Activated CD8-positive, alpha-beta memory T cell treated with anti-CD3 and anti-CD28 coated beads for 36 hours (primary cell): ENCODE data around the gene SAE1. TPM values are rescaled to one million over a fixed set of nuclear protein-coding genes. Genes with fewer than 3 reads are reported as not detected.

Experiments used
- CTCF ChIA-PET: fragments of 350-600 bp; sonication (Branson Sonifier 250); formaldehyde crosslinking; loops from one replicate; lab custom pipeline; 2021; ENCODE audit warnings: antibody characterized with exemption; lab: Charles Lee
- POLR2A ChIA-PET: fragments of 350-600 bp; sonication (Branson Sonifier 250); formaldehyde crosslinking; loops from one replicate; lab custom pipeline; 2021; ENCODE audit warnings: antibody characterized with exemption; lab: Charles Lee
- total RNA-seq, 2 experiments: library from RNA; stranded (reverse); gene quantifications; one replicate each; pipeline ENCODE4 v1.2.3, GENCODE V29; 2021

The SAE1 gene
- total RNA-seq, 2 experiments from 2014 or later, result 152 to 158 TPM

DNA sequence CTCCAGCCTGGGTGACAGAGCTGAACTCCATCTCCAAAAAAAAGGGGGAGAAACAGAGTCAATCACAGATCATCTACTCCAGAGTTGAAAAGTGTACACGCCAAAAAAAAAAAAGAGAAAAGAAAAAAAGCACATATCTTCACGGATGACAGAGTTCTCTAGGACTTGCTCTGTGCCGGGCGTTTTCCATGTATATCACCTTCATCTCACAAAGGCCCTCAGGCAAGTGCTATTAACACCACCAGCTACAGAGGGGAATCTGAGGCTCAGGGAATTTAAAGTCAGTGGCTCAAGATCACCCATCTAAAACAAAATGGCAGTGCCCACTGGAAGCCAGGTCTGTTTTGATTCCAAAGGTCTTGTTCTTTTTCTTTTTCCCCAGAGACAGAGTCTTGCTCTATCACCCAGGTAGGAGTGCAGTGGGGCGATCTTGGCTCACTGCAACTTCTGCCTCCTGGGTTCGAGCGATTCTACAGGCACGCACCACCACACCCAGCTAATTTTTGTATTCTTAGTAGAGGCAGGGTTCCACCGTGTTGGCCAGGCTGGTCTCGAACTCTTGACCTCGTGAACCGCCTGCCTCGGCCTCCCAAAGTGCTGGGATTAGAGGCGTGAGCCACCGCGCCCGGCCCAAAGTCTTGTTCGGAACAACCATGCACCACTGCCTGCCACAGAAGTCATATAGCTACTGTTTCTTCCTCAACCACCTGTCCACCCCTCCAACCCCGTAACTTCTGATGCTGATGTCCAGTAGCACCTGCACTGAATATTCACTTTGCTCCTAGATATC lies 42.2 kb downstream of the SAE1 start:
- CTCF ChIA-PET, result interaction anchor here (0.7 to 1.2 kb wide), 4 partner anchors 10 to 160 kb away, joined by 3 read pairs; no protein-coding TSS in a partner anchor
- POLR2A ChIA-PET, result no interaction called here

DNA sequence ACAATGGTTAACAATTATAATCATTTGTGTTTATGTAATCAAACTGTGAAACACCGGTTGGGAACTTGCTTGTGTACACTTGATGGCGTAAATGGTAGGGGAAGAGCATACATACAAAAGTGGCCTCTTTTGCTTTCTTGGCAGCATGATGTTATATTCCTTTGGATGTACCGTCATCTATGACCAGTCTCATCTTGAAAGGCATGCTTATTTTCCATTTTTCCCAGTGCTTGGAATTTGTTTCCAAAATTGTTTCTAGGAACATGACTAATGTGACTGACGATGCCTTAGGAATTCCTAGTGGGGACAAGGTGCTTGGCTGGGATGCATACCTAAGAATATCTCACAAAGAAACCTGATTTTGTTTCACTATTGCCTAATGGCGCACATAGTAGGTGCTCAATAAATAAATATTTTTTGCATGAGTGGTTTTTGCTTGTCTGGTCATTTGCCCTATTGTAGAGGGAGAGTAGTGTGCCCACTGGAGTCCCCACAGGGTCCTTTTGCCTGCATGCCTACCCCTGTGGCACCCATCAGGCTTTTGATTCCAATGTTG lies 45.5 kb downstream of the SAE1 start:
- ChIA-PET POLR2A (interaction anchor here (1.4 to 1.5 kb wide), 2 partner anchors 11 to 18 kb away, joined by 5 to 13 read pairs; no protein-coding TSS in a partner anchor), CTCF (interaction anchor here (2.2 to 2.6 kb wide), 2 partner anchors 11 to 45 kb away, joined by 9 to 19 read pairs; partner anchors contain the start of gene SAE1)

DNA sequence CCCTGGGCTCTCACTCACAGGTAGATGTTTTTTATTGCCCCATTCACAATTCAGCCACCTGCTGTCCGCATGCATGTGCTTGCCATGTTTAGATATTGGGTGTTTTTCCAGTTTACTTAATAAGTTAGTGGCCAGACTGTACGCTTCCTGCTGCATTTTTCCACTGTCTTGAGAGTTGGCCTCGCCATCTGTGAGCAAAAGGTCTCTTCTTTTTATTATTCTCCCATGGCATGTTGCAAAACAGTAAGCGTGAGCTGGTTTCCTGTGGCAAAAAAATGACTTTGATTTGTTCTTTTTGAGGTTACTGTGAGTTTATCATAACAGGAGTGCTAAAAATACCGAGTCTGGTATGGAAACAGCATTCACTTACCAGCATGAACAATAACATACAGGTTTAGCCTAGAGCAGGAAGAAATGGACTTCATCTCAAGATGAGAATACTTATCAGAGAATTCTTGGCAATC lies 46.0 kb downstream of the SAE1 start:
- CTCF ChIA-PET, result interaction anchor here (0.7 to 3.0 kb wide), 7 partner anchors 11 to 80 kb away, joined by 4 to 21 read pairs (median 6); partner anchors contain the start of gene SAE1

DNA sequence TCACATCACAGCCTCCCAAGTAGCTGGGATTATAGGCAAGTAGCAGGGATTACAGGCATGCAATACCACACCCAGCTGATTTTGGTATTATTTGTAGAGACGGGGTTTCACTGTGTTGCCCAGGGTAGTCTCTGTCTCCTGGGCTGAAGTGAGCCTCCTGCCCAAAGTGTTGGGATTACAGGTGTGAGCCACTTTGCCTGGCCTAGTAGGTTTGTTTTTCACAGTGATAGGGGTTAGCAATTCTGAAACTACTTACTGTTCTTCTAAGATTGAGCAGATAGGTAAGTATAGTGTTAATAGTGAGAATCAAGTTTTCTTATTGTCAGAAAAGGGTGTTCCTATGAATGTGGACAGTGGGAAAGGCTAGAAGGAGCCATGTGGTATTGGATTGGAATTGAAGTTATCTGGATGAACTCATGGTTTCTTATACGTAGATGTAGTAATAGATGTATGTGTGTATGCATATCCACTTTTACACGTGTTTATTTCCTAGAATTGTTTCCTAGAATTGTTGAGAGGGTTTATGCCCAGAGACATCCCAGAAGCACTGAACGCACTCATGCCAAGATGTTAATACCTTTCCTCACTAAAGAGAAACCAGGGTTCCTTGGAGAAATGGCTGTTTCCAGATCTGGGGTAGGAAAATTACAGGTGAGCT lies 49.1 kb downstream of the SAE1 start:
- POLR2A ChIA-PET, result interaction anchor here (0.6 kb wide), 1 partner anchor 356 kb away, joined by 4 read pairs; no protein-coding TSS in a partner anchor

More for the DNA sequence above, 46.0 kb downstream of the SAE1 start:
- POLR2A ChIA-PET, result interaction anchor here (0.6 to 1.5 kb wide), 3 partner anchors 10 to 348 kb away, joined by 4 to 13 read pairs (median 5); no protein-coding TSS in a partner anchor

DNA sequence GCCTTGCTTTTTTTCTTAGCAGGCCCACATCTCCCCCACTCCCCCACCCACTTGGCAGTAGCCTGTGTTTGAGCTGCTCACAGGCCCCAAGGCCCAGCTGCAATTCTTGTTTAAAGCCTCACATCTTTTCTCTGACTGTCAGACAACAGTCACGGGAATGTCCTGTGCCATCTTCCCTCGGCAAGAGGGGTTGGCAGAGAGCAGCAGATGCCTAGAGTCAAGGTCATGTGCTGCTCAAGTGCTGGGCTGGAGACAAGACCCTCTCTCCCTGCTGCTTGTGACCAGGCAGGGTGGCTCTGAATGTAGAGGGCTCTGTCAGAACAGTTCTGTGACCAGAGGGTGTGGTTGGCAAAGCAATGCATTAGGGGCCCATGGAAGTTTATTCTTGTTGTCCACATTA lies 53.0 kb downstream of the SAE1 start:
- POLR2A ChIA-PET, result interaction anchor here (1.6 kb wide), 1 partner anchor 24 kb away, joined by 3 read pairs; no protein-coding TSS in a partner anchor

More for the DNA sequence above, 49.1 kb downstream of the SAE1 start:
- CTCF ChIA-PET, result interaction anchor here (2.1 to 3.0 kb wide), 2 partner anchors 21 to 64 kb away, joined by 8 to 21 read pairs; no protein-coding TSS in a partner anchor

DNA sequence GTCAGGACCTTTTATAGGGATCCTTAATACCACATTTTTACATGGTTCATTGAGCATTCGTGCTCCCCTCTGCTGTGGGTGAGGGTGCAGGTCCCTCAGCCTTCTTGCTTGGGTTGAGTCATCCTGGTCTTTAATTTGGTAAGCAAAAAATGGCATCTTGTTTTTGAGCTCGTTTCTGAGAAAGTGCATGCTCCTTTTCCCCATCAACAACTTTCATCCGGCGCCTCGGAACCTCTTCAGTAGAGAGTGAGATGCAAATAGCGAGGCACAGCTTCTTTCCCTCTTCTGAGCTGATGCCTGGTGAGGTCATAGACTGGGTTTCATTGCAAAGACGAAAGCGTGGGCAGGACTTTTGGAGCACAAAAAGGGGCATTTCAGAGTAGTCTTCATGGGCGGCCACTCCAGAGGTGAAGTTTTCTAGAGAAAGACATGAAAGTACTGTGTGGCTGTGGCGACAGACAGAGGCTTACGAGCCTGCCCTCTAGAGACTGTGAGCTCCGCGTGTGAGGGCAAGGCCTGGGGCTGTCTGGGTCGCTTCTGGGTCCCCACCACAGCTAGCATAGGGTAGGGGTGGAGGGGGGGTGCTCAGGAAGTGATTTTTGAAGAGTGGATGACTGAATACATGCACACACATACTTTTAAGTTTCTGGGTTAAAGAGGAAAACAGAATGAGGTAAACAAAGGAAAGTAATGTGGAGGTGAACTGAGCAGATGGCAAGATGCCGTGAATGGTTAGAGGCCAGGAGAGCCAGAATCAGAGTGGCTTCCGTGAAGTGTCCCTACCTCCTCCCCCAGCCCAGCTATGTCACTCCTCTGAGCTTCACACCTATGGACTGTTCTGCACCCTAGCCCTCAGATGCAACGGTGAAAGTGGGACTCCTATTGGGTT lies 56.1 kb downstream of the SAE1 start:
- CTCF ChIA-PET, result interaction anchor here (0.6 to 3.1 kb wide), 17 partner anchors 9 to 240 kb away, joined by 3 to 19 read pairs (median 4); partner anchors contain the start of gene CCDC9
- POLR2A ChIA-PET, result interaction anchor here (0.5 to 2.3 kb wide), 11 partner anchors 10 to 471 kb away, joined by 3 to 13 read pairs (median 7); partner anchors contain the start of genes CCDC9 and ZC3H4

More for the DNA sequence above, 53.0 kb downstream of the SAE1 start:
- CTCF ChIA-PET, result interaction anchor here (1.7 kb wide), 1 partner anchor 64 kb away, joined by 5 read pairs; no protein-coding TSS in a partner anchor

DNA sequence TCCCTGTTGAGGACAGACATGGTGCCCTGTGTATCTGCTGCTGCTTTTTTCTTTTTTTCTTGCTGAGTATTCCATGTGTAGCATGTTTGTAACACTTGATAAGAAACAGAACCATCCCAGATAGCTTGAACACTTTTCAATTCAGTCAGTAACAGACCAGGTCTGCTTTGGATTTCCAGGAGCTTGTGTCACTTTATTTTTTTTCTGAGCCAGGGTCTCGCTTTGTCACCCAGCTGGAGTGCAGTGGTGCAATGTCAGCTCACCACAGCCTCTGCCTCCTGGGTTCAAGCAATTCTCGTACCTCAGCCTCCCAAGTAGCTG lies 56.7 kb downstream of the SAE1 start:
- POLR2A ChIA-PET, result interaction anchor here (0.6 to 2.3 kb wide), 9 partner anchors 10 to 471 kb away, joined by 3 to 13 read pairs (median 7); partner anchors contain the start of genes CCDC9 and ZC3H4

DNA sequence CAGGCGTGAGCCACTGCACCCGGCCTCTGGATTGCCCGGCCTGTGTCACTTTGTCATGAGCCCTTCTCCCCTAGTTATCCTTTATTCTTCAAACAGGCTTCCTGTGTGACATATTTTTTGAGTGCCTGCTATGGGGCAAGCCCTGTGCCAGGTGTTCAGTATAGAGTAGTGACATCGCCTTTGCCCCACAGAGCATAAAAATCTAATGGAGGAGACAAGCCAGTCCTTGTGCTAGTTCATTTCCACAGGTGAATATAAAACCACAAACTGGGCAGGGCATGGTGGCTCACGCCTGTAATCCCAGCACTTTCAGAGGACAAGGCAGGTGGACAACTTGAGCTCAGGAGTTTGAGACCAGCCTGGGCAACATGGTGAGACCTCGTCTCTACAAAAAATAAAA lies 57.2 kb downstream of the SAE1 start:
- ChIA-PET CTCF (interaction anchor here (0.9 to 3.1 kb wide), 6 partner anchors 10 to 59 kb away, joined by 4 to 19 read pairs (median 14); no protein-coding TSS in a partner anchor), POLR2A (interaction anchor here (2.3 kb wide), 1 partner anchor 38 kb away, joined by 9 read pairs; no protein-coding TSS in a partner anchor)

More for the DNA sequence above, 56.7 kb downstream of the SAE1 start:
- CTCF ChIA-PET, result interaction anchor here (0.9 to 3.1 kb wide), 8 partner anchors 10 to 75 kb away, joined by 4 to 19 read pairs (median 14); no protein-coding TSS in a partner anchor

DNA sequence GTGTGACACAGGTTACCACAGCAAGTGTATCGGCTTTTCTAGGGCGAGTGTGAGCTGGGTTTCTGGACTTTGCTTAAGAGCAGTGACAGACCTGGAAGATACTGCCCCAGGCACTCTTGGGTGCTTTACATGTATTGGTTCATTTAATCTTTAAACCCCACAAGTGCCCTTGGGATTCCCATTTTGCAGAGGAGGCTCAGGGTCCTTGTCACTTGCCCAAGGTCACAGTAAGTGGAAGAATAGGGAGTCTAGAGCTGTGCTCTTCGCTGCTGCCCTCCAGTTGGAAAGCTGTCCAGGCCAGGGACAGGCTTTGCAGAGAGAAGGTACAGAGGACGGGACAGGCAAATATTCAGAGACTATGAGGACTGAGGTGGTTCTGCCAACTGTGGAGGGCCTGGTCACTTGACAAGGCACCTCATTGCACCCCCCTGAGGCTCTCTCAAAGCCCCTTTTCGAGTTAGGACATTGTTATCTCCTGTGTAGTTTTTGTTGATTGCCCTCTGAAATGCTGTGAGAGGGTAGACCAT lies 57.9 kb downstream of the SAE1 start:
- CTCF ChIA-PET, result interaction anchor here (1.1 to 3.1 kb wide), 3 partner anchors 11 to 38 kb away, joined by 4 to 19 read pairs (median 11); no protein-coding TSS in a partner anchor
- POLR2A ChIA-PET, result no interaction called here

DNA sequence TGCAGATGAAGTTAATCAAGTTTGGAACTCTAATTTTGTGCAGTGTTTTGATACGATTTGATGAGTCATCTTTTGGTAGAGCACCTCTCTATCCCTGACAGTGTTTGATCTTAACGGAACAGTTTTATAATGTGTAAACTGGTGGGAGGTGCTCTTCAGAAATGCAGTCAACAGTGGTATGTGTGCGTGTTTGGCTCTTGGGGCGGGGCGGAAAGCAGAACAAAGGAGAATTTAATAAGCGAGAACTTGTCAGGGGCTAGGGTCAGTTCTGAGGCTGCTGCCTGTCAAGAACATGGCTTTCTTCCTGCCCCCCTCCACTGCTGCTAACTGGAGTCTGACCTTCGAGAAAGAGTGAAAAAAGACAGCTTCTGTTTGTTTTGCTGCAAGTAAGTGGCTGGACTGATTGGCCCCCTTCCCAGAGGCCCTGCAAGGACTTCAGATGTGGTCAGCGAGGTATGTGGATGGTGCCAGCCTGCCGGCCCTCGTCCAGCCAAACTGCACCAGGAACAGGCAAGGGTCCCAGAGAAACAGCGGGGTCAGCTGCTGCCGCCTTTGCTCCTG lies 59.6 kb downstream of the SAE1 start:
- ChIA-PET POLR2A (interaction anchor here (1.5 to 1.8 kb wide), 2 partner anchors 20 to 54 kb away, joined by 4 to 6 read pairs; no protein-coding TSS in a partner anchor), CTCF (interaction anchor here (1.5 to 2.0 kb wide), 3 partner anchors 12 to 58 kb away, joined by 5 to 9 read pairs (median 5); no protein-coding TSS in a partner anchor)

DNA sequence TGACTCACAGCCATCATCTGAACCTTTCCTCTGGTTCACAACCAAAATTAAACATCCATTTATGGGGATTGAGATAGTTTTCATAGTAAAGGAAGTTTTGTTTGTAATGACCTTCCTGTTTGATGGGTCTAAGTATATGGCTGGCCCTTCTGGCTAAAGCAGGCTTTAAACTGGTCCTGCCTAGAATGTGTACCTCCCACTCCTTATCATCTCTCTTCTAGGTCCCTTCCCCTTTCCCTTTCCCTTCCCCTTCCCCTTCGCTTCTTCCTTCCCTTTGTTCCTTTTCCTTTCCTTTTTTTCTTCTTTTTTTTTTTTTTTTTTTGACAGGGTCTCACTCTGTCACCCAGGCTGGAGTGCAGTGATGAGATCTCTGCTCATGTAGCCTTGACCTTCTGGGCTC lies 64.8 kb downstream of the SAE1 start:
- POLR2A ChIA-PET, result no interaction called here
- CTCF ChIA-PET, result interaction anchor here (1.1 kb wide), 1 partner anchor 49 kb away, joined by 4 read pairs; no protein-coding TSS in a partner anchor

DNA sequence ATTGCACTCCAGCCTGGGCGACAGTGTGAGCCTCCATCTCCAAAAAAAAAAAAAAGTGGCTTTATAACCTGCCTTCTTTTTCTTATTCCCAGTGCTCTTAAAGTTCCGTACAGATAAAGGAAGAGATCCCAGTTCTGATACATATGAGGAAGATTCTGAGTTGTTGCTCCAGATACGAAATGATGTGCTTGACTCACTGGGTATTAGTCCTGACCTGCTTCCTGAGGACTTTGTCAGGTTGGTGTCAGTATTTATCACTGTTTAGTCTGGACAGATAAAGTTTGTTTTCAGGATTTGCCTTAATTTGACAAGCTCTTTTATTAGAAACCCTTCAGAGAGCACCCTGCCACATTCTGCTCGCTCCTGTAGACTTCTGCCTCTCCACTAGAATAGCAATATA lies 66.5 kb downstream of the SAE1 start:
- ChIA-PET POLR2A (no interaction called here), CTCF (no interaction called here)

DNA sequence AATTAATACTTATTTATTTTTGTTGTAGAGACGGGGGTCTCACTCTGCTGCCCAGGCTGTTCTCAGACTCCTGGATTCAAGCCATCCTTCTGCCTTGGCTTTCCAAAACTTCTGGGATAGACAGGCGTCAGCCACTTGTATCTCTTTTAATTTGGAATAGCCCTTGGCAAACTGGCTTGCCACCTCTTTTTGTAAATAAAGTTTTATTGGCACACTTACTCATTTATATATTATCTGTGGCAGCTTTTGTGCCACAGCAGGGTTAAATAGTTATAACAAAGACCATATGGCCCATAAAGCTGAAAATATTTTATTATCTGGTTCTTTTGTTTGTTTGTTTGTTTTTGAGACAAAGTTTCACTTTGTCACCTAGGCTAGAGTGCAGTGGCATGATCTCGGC lies 69.9 kb downstream of the SAE1 start:
- POLR2A ChIA-PET, result no interaction called here
- CTCF ChIA-PET, result interaction anchor here (1.4 kb wide), 1 partner anchor 10 kb away, joined by 3 read pairs; no protein-coding TSS in a partner anchor

DNA sequence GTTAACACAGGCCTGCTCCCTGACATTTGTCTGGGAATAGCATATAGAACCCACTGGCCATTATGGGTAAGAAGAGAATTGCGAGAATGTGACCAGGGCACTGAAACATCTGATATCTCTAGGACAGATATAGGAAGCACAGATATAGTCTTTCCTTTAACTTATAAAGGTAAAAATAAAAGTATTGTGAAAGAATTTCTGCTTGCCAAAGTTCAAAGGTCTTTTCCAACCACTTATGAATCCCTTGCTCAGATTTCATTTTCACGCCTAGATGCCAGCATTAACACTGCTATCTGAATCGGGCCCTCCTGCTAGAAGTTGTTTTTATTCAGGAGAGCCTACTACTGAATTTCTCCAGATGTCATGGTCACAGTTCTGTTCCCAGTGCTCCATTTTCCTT lies 72.6 kb downstream of the SAE1 start:
- POLR2A ChIA-PET, result no interaction called here

DNA sequence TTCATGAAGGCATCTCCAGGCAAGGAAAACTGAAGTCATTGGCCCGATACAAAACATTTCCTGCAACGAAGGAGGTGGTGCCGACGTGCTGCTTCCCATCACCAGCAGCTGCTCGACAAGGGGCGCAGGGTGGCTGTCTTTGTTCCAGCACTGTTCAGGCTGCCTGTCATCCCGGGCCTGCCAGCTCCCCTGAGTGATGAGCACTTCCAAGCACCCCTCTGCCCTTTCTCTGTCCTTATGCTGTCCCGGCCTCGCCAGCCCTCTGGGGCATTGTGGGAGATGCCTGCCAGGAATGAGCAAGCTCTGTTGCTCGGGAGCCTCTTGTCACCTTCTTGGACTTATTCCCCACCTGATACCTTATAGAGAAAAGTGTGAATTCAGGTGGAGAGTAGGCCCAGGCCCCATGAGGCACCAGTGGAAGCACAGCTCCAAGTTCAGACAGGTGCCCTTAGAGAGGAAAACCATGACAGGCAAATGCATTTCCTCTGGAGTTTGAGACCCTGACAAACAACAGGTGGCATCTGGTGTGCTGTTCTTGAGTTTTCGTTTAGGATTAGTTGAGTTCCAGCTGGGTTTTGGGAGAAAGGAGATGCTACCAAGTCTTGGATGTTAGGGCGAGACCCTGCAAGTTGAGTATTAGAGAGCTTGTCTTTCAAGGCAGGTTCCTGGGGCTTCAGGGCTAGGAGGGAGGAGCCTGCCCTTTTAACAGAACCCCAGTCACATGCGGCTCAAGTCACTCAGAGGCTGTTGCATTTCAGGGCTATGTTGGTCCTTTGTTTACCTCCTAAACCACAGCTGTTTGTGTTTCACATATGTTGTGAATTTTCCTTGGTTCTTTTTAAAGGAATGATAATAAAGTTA lies 78.9 kb downstream of the SAE1 start:
- POLR2A ChIA-PET, result interaction anchor here (0.5 to 4.3 kb wide), 3 partner anchors 17 to 35 kb away, joined by 4 to 24 read pairs (median 20); no protein-coding TSS in a partner anchor
- CTCF ChIA-PET, result interaction anchor here (1.0 to 6.5 kb wide), 15 partner anchors 9 to 219 kb away, joined by 3 to 100 read pairs (median 9); partner anchors contain the start of gene CCDC9

More for the DNA sequence above, 72.6 kb downstream of the SAE1 start:
- CTCF ChIA-PET, result interaction anchor here (0.9 kb wide), 1 partner anchor 44 kb away, joined by 5 read pairs; no protein-coding TSS in a partner anchor
